ENCODE measurements around the gene RGS17. TPM values are rescaled to one million over a fixed set of nuclear protein-coding genes. Genes with fewer than 3 reads are reported as not detected.

The RGS17 gene
- total and polyA plus RNA-seq, 12 donors = 0.04 to 0.41 (median 0.17) TPM; not detected in 1

- peaks cover 0 to 17% (median 6%) of the 10 kb centered on the region in 9 donors for H3K4me1 ChIP-seq
- H3K27ac ChIP-seq = peak overlapping the region in 2 of 10 donors; percentile 44 to 49
- WGBS, 2 donors = 43 to 55% methylated on average over 2 of the region's 2 CpGs
- H3K4me3 ChIP-seq = no peak overlapping the region
- intact Hi-C loops (cut with DNase I) = loop anchor here in 1 of 10 donors (10.0 kb wide), 1 partner anchor 68 kb away; no protein-coding TSS in a partner anchor
- H3K36me3 ChIP-seq = no peaks in the 10 kb centered on the region
- H3K9me3 ChIP-seq = no peaks in the 10 kb centered on the region
- no peaks in the 10 kb centered on the region for H3K27me3 ChIP-seq
- ATAC-seq (peak in 1 of 8 donors; percentile 48), DNase-seq (no peak)
- no peak for TF ChIP-seq CTCF (IDR thresholded peaks at IDR 0.05)
Measured at GRCh38 chr6:153102605-153103318, 28.3 kb downstream of the RGS17 start.

GRCh38 chr6:153101461-153101860 lies 29.6 kb downstream of the RGS17 start:
- H3K4me3 ChIP-seq = no peak overlapping the region
- no peaks in the 10 kb centered on the region for H3K36me3 ChIP-seq
- no peak for TF ChIP-seq CTCF (IDR thresholded peaks at IDR 0.05)
- H3K27ac ChIP-seq = no peak overlapping the region
- no peak for ATAC-seq
- peaks cover 0 to 17% (median 6%) of the 10 kb centered on the region in 9 donors for H3K4me1 ChIP-seq
- H3K9me3 ChIP-seq = no peaks in the 10 kb centered on the region
- intact Hi-C loops (cut with DNase I) = loop anchor here in 1 of 10 donors (10.0 kb wide), 1 partner anchor 67 kb away; no protein-coding TSS in a partner anchor
- DNase-seq = no peak
- WGBS, 2 donors = 92 to 98% methylated on average over 5 of the region's 5 CpGs
- H3K27me3 ChIP-seq = no peaks in the 10 kb centered on the region

- peaks cover 0 to 16% (median 4%) of the 10 kb centered on the region in 9 donors for H3K4me1 ChIP-seq
- no peaks in the 10 kb centered on the region for H3K27me3 ChIP-seq
- H3K9me3 ChIP-seq = no peaks in the 10 kb centered on the region
- H3K36me3 ChIP-seq = no peaks in the 10 kb centered on the region
- DNase-seq = no peak
- no peak for TF ChIP-seq CTCF (IDR thresholded peaks at IDR 0.05)
- no peak overlapping the region for H3K4me3 ChIP-seq
- intact Hi-C loops (cut with DNase I) = loop anchor here in 1 of 10 donors (10.0 kb wide), 1 partner anchor 65 kb away; no protein-coding TSS in a partner anchor
- 37 to 58% methylated on average over 3 of the region's 3 CpGs for WGBS, 2 donors
- no peak for ATAC-seq
- H3K27ac ChIP-seq = no peak overlapping the region
Measured at GRCh38 chr6:153099636-153100035, 31.4 kb downstream of the RGS17 start.

GRCh38 chr6:153096792-153097191 lies 34.3 kb downstream of the RGS17 start:
- Histone ChIP-seq H3K9me3 (no peaks in the 10 kb centered on the region), H3K4me3 (no peak overlapping the region), H3K4me1 (peaks cover 0 to 10% (median 0%) of the 10 kb centered on the region in 9 donors), H3K27me3 (no peaks in the 10 kb centered on the region), H3K27ac (no peak overlapping the region), H3K36me3 (no peaks in the 10 kb centered on the region)
- 65 to 67% methylated on average over 1 of the region's 1 CpG for WGBS, 2 donors
- no peak for TF ChIP-seq CTCF (IDR thresholded peaks at IDR 0.05)
- no peak for DNase-seq
- no peak for ATAC-seq
- intact Hi-C loops (cut with DNase I) = no loop called here
